ENCODE measurements around the gene ACOT2. TPM values are rescaled to one million over a fixed set of nuclear protein-coding genes. Genes with fewer than 3 reads are reported as not detected.

The ACOT2 gene
- total RNA-seq, 1 donor from 2014 or later, result 48.5 TPM

DNA sequence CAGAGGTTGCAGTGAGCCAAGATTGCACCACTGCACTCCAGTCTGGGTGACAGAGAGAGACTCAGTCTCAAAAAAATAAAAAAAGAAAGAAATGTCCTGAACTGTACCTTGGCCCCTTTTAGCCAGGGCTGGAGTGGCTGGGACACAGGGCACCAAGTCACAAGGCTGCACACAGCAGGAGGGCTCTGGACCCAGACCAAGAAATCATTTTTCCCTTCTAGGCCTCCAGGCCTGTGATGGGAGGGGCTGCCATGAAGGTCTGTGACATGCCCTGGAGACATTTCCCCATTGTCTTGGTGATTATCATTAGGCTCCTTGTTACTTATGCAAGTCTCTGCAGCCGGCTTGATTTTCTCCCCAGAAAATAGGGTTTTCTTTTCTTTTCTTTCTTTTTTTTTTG lies 38.2 kb downstream of the ACOT2 start:
- Mint-ChIP-seq H3K27me3 (ENCODE audit: low read depth) (no peaks in the 10 kb centered on the region), H3K27ac (ENCODE audit: unreplicated experiment) (no peak overlapping the region), H3K4me1 (ENCODE audit: low read depth) (peaks cover 3% of the 10 kb centered on the region), H3K4me3 (ENCODE audit: unreplicated experiment) (no peak overlapping the region), H3K36me3 (ENCODE audit: low read depth) (no peaks in the 10 kb centered on the region), H3K9me3 (ENCODE audit: low read depth) (no peaks in the 10 kb centered on the region)
- DNase-seq (ENCODE audit: low spot score), result no peak
- TF ChIP-seq, protein P1, sequence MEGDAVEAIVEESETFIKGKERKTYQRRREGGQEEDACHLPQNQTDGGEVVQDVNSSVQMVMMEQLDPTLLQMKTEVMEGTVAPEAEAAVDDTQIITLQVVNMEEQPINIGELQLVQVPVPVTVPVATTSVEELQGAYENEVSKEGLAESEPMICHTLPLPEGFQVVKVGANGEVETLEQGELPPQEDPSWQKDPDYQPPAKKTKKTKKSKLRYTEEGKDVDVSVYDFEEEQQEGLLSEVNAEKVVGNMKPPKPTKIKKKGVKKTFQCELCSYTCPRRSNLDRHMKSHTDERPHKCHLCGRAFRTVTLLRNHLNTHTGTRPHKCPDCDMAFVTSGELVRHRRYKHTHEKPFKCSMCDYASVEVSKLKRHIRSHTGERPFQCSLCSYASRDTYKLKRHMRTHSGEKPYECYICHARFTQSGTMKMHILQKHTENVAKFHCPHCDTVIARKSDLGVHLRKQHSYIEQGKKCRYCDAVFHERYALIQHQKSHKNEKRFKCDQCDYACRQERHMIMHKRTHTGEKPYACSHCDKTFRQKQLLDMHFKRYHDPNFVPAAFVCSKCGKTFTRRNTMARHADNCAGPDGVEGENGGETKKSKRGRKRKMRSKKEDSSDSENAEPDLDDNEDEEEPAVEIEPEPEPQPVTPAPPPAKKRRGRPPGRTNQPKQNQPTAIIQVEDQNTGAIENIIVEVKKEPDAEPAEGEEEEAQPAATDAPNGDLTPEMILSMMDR (IDR thresholded peaks at IDR 0.05), result no peak

DNA sequence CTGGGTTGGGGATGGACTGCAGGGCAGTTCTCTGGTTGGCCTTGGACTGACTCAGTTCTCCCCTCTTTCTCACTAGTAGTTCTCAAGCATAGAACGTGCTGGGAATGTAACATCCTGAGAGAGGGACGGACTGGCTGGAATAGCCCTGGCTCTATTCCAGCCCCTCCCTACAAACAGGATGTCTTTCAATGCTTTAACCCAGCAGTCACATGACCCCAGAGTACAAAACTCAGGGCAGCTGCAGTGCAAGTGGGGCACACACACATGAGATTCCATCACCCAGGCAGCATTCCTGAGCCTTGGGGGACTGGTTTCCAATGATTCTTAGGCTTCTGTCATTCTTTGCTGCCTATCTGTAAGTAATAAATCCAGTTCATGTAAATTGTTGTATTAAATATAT lies 41.7 kb downstream of the ACOT2 start:
- Mint-ChIP-seq H3K9me3 (ENCODE audit: low read depth) (no peaks in the 10 kb centered on the region), H3K27ac (ENCODE audit: unreplicated experiment) (no peak overlapping the region), H3K4me3 (ENCODE audit: unreplicated experiment) (no peak overlapping the region), H3K27me3 (ENCODE audit: low read depth) (no peaks in the 10 kb centered on the region), H3K4me1 (ENCODE audit: low read depth) (peaks cover 7% of the 10 kb centered on the region), H3K36me3 (ENCODE audit: low read depth) (no peaks in the 10 kb centered on the region)
- no peak for DNase-seq (ENCODE audit: low spot score)
- TF ChIP-seq, protein P1 (IDR thresholded peaks at IDR 0.05), result no peak

DNA sequence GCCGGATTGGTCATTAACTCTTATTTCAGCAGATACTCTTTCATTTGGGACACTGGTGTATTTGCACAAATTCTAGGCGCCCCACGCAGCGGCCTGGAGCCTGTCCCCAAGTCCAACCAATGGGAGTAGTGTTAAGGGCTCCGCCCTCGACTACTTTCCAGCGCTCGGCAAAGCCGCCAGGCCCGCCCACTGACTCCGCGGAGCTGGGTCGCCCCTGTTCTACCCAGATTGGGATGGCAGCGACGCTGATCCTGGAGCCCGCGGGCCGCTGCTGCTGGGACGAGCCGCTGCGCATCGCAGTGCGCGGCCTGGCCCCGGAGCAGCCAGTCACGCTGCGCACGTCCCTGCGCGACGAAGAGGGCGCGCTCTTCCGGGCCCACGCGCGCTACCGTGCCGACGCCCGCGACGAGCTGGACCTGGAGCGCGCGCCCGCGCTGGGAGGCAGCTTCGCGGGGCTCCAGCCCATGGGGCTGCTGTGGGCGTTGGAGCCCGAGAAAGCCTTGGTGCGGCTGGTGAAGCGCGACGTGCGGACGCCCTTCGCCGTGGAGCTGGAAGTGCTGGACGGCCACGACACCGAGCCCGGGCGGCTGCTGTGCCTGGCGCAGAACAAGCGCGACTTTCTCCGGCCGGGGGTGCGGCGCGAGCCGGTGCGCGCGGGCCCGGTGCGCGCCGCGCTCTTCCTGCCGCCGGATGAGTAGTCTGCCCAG lies 43.5 kb downstream of the ACOT2 start, which contains the start of gene ACOT6:
Gene ACOT6, plus strand, starts transcription at position 179 of the 707 bp plus-strand sequence. Its CDS starts 55 bp downstream, at position 234.
- H3K4me1 Mint-ChIP-seq (ENCODE audit: low read depth), result peaks cover 7% of the 10 kb centered on the region
- H3K36me3 Mint-ChIP-seq (ENCODE audit: low read depth), result no peaks in the 10 kb centered on the region
- TF ChIP-seq, protein P1 (IDR thresholded peaks at IDR 0.05), result peak; percentile 20
- no peaks in the 10 kb centered on the region for H3K27me3 Mint-ChIP-seq (ENCODE audit: low read depth)
- peak within 1 kb of the TSS; percentile 78 for H3K27ac Mint-ChIP-seq (ENCODE audit: unreplicated experiment)
- H3K9me3 Mint-ChIP-seq (ENCODE audit: low read depth), result no peaks in the 10 kb centered on the region
- peak within 1 kb of the TSS; percentile 82 for H3K4me3 Mint-ChIP-seq (ENCODE audit: unreplicated experiment)
- DNase-seq (ENCODE audit: low spot score), result peak; percentile 94

DNA sequence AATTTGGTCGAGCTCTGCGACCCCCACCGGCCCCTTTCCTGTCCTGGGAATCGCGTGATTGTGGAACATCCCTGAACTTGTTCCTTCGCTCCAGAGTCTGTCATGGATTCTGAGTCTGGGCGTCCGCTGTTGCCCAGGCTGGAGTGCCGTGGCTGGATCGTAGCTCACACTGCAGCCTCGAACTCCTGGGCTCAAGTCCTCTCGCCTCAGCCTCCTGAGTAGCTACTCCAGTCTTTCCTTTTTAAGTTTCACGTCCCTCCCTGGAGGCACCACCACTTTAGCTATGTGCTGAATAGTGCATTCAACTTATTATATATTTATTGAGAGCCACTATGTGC lies 44.0 kb downstream of the ACOT2 start:
- Mint-ChIP-seq H3K27ac (ENCODE audit: unreplicated experiment) (peak overlapping the region; percentile 78), H3K36me3 (ENCODE audit: low read depth) (no peaks in the 10 kb centered on the region), H3K4me1 (ENCODE audit: low read depth) (peaks cover 7% of the 10 kb centered on the region), H3K27me3 (ENCODE audit: low read depth) (no peaks in the 10 kb centered on the region), H3K9me3 (ENCODE audit: low read depth) (no peaks in the 10 kb centered on the region), H3K4me3 (ENCODE audit: unreplicated experiment) (peak overlapping the region; percentile 82)
- TF ChIP-seq, protein P1 (IDR thresholded peaks at IDR 0.05), result no peak
- DNase-seq (ENCODE audit: low spot score), result no peak

DNA sequence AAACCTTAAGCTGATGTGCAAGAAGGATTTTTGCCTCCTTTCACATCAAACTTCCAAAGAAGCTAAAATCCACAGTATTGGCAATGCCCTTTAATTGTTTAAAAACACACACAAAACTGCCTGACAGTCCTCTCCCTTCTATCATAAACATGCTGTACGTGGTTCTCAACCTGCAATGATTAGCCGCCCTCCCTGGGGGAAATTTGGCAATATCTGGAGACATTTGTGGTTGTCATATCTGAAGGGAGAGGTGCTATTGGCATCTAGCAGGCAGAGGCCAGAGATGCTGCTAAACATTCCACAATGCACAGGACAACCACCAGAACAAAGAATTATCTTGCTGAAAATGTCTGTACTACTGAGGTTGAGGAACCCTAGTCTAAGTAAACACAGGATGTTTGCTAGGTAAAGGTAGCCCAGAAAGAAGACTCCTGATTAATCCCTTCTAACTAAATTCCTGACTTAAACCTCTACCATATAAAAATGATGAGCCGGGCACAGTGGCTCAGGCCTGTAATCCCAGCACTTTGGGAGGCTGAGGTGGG lies 44.5 kb downstream of the ACOT2 start:
- Mint-ChIP-seq H3K9me3 (ENCODE audit: low read depth) (no peaks in the 10 kb centered on the region), H3K4me3 (ENCODE audit: unreplicated experiment) (peak overlapping the region; percentile 82), H3K27ac (ENCODE audit: unreplicated experiment) (peak overlapping the region; percentile 78), H3K36me3 (ENCODE audit: low read depth) (no peaks in the 10 kb centered on the region), H3K4me1 (ENCODE audit: low read depth) (peaks cover 7% of the 10 kb centered on the region), H3K27me3 (ENCODE audit: low read depth) (no peaks in the 10 kb centered on the region)
- TF ChIP-seq, protein P1 (IDR thresholded peaks at IDR 0.05), result no peak
- DNase-seq (ENCODE audit: low spot score), result no peak
